Activated naive CD8-positive, alpha-beta T cell treated with anti-CD3 and anti-CD28 coated beads for 36 hours (primary cell): ENCODE measurements around the gene SCLY. TPM values are rescaled to one million over a fixed set of nuclear protein-coding genes. Genes with fewer than 3 reads are reported as not detected.
A peak's percentile ranks its signal among the peaks of the same experiment; 100 is the strongest.

Experiments used
- DNase-seq: peaks from one replicate; pipeline ENCODE4 v3.0.0; 2021
- H3K27ac Mint-ChIP-seq: one replicate; pipeline ENCODE4 v1.8.0; 2022; ENCODE audit warnings: mild to moderate bottlenecking, moderate library complexity, mixed read lengths
- H3K27me3 Mint-ChIP-seq: one replicate; pipeline ENCODE4 v1.8.0; 2022; ENCODE audit warnings: mild to moderate bottlenecking, mixed read lengths
- H3K36me3 Mint-ChIP-seq: one replicate; pipeline ENCODE4 v1.8.0; 2021; ENCODE audit warnings: mild to moderate bottlenecking, mixed read lengths
- H3K4me1 Mint-ChIP-seq: one replicate; pipeline ENCODE4 v1.8.0; 2021; ENCODE audit warnings: mixed read lengths
- H3K4me3 Mint-ChIP-seq: one replicate; pipeline ENCODE4 v1.8.0; 2022; ENCODE audit warnings: mild to moderate bottlenecking, moderate library complexity, mixed read lengths
- H3K9me3 Mint-ChIP-seq: one replicate; pipeline ENCODE4 v1.8.0; 2022; ENCODE audit warnings: mixed read lengths
- total RNA-seq, 2 experiments: library from RNA; stranded (reverse); gene quantifications; one replicate each; pipeline ENCODE4 v1.2.3, GENCODE V29; 2021

Gene SCLY
- total RNA-seq, 2 experiments from 2014 or later = 71.6 to 72.9 TPM

DNA sequence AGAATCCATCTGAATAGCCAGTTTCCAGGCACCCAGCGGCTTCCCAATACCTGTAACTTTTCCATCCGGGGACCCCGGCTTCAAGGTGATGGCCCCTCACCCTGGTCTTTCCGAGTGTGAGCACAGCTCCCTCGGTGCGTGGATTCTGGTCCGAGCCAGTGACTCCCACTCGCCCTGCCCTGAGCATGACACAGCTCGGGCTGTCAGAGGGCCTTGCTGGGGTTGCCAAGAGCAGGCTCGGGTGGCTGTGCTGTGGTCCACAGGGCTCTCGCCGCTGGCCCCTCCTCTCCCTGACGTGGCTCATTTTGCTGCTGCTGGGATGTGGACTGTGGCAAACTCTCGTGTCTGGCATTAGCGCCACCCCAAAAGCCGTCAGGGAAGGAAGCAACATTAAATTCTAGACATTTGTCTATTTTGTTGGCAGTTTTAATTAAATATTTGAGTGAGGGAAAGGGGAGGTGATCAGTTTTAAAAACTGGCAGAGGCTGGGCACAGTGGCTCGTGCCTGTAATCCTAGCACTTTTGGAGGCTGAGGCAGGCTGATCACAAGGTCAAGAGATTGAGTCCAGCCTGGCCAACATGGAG is 33.7 kb downstream of the SCLY start:
- DNase-seq = no peak
- Mint-ChIP-seq H3K27ac (no peak overlapping the region), H3K36me3 (peaks cover 26% of the 10 kb centered on the region)

DNA sequence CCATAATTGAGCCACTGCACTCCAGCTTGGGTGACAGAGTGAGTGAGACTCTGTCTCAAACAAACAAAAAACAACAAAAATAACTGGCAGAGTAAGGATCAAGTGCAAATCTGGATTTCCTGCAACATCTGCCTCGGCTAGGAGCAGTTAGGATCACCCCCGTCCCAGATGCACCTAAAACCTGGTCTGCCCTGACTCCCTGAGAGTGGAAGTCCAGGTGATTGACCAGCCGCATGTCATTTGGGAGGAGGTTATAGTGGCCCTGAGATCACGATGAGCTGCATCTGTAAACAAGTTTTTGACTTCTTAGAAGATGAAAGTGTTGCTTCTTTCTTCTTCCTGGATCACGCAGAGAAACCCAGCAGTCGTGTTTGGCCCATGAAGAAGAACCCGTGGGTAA is 34.3 kb downstream of the SCLY start:
- H3K4me1 Mint-ChIP-seq = no peaks in the 10 kb centered on the region
- no peak overlapping the region for H3K27ac Mint-ChIP-seq
- H3K27me3 Mint-ChIP-seq = no peaks in the 10 kb centered on the region
- no peak overlapping the region for H3K4me3 Mint-ChIP-seq
- no peak for DNase-seq
- peaks cover 26% of the 10 kb centered on the region for H3K36me3 Mint-ChIP-seq
- H3K9me3 Mint-ChIP-seq = no peaks in the 10 kb centered on the region

More for the DNA sequence above, 33.7 kb downstream of the SCLY start:
- Mint-ChIP-seq H3K4me1 (no peaks in the 10 kb centered on the region), H3K4me3 (no peak overlapping the region), H3K27me3 (no peaks in the 10 kb centered on the region), H3K9me3 (no peaks in the 10 kb centered on the region)

DNA sequence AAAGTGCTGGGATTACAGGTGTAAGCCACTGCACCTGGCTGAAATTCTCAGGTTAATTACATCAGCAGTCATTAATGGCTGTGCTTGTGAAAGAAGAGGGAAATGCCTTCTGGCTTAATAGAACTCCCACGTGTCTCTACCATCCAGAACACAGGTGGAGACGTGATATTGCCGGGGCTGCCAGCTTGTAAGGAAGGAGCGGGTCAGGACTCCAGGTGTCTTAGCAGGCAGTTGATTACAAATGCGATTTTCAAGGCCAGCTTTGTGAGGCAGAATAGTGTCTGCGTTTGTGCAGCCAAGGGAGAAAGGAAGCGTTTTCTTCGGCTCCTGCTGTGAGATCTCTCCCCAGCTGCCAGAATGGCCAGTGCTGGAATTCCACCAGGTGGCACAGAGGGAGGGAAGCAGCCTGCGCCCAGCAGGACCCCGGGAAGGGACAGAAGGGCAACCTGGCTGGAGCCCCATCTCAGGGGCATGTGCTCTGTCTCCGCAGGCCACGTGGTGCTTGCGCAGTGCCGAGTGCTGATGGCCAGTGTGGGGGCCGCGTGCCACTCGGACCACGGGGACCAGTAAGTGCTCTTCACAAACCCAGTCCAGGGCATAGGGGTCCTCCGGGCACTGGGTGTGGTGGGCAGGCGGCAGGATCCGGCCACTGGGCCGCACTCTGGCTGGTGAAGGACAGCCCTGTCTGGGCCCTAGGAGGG is 35.7 kb downstream of the SCLY start:
- Mint-ChIP-seq H3K4me1 (no peaks in the 10 kb centered on the region), H3K27ac (no peak overlapping the region), H3K27me3 (no peaks in the 10 kb centered on the region), H3K9me3 (no peaks in the 10 kb centered on the region), H3K36me3 (peaks cover 20% of the 10 kb centered on the region), H3K4me3 (no peak overlapping the region)
- DNase-seq = no peak

- peaks cover 17% of the 10 kb centered on the region for H3K36me3 Mint-ChIP-seq
- no peaks in the 10 kb centered on the region for H3K27me3 Mint-ChIP-seq
- H3K9me3 Mint-ChIP-seq = no peaks in the 10 kb centered on the region
- peak overlapping the region; percentile 36 for H3K27ac Mint-ChIP-seq
- no peak overlapping the region for H3K4me3 Mint-ChIP-seq
- DNase-seq = no peak
- no peaks in the 10 kb centered on the region for H3K4me1 Mint-ChIP-seq
These were observed 36.6 kb downstream of the SCLY start for GRCh38 chr2:238097201-238097987.

DNA sequence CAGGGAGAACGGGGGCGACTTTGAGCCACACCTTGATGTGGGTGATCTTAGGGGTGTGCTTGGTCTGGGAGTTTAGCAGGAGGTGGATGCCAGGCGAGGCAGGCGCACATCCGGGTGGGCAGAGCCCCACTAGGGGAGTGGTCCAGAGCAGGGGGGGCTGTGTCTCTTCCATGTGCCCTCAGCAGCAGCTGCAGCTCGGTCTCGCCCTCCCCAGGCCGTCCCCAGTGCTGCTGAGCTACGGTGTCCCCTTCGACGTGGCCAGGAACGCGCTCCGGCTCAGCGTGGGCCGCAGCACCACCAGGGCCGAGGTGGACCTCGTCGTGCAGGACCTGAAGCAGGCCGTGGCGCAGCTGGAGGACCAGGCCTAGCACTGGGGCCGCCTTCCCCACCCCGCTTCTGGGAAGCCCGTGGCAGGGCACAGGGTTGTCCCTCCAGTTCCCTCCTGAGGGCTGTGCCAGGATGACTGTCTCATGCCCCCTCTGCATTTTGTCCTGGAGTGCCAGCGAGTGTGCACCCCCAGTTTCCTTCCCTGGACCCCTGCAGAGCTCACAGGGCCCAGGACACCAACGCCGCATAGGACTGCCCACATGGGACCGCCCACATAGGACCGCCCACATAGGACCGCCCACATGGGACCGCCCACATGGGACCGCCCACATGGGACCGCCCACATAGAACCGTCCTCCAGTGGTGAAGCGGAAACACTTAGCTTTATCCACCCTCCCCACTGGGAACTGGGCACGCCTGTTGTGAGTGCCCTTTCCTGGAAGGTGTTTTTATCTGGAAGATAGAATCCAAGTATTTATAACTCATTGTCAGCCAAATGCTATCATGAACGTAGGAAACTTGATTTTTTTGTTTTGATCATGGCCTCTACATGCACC is 37.4 kb downstream of the SCLY start:
- Mint-ChIP-seq H3K27me3 (no peaks in the 10 kb centered on the region), H3K4me1 (no peaks in the 10 kb centered on the region), H3K36me3 (peaks cover 17% of the 10 kb centered on the region), H3K9me3 (no peaks in the 10 kb centered on the region), H3K4me3 (no peak overlapping the region), H3K27ac (peak overlapping the region; percentile 36)
- DNase-seq = no peak

GRCh38 chr2:238098901-238099713 is 38.3 kb downstream of the SCLY start:
- Mint-ChIP-seq H3K27ac (peak overlapping the region; percentile 38), H3K9me3 (no peaks in the 10 kb centered on the region), H3K27me3 (no peaks in the 10 kb centered on the region), H3K4me3 (no peak overlapping the region), H3K4me1 (no peaks in the 10 kb centered on the region), H3K36me3 (peaks cover 17% of the 10 kb centered on the region)
- no peak for DNase-seq

DNA sequence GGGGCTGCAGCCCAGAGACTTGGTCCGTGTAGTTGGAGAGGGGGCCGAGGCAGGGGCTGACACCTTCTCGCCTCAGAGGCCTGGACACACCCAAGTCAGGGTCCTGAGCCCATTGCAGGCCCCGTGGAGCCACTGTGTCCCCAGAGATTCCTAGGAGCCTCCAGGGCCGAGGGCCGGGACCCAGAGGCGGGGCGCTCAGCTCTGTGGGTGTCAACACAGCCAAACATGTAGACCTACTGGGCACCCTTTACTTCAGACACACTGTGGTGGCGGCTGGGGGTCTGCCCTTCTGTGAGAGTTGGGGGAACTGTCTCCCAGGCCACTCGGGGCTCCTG is 38.9 kb downstream of the SCLY start:
- no peaks in the 10 kb centered on the region for H3K27me3 Mint-ChIP-seq
- H3K4me3 Mint-ChIP-seq = no peak overlapping the region
- no peak overlapping the region for H3K27ac Mint-ChIP-seq
- no peak for DNase-seq
- H3K9me3 Mint-ChIP-seq = no peaks in the 10 kb centered on the region
- H3K36me3 Mint-ChIP-seq = peaks cover 12% of the 10 kb centered on the region
- H3K4me1 Mint-ChIP-seq = no peaks in the 10 kb centered on the region

- Mint-ChIP-seq H3K27ac (no peak within 1 kb of the TSS), H3K27me3 (no peaks in the 10 kb centered on the region)
- no peak for DNase-seq
These were observed 39.4 kb downstream of the SCLY start, which contains the start of gene ESPNL for GRCh38 chr2:238100049-238100820. TSS of gene ESPNL (plus strand) at chr2:238100340. CDS start at chr2:238100420, 80 bp downstream.

GRCh38 chr2:238100821-238101771 is 40.3 kb downstream of the SCLY start:
- no peak for DNase-seq

More at GRCh38 chr2:238100049-238100820, 39.4 kb downstream of the SCLY start, which contains the start of gene ESPNL:
- Mint-ChIP-seq H3K4me1 (no peaks in the 10 kb centered on the region), H3K9me3 (no peaks in the 10 kb centered on the region), H3K36me3 (peaks cover 12% of the 10 kb centered on the region), H3K4me3 (no peak within 1 kb of the TSS)

DNA sequence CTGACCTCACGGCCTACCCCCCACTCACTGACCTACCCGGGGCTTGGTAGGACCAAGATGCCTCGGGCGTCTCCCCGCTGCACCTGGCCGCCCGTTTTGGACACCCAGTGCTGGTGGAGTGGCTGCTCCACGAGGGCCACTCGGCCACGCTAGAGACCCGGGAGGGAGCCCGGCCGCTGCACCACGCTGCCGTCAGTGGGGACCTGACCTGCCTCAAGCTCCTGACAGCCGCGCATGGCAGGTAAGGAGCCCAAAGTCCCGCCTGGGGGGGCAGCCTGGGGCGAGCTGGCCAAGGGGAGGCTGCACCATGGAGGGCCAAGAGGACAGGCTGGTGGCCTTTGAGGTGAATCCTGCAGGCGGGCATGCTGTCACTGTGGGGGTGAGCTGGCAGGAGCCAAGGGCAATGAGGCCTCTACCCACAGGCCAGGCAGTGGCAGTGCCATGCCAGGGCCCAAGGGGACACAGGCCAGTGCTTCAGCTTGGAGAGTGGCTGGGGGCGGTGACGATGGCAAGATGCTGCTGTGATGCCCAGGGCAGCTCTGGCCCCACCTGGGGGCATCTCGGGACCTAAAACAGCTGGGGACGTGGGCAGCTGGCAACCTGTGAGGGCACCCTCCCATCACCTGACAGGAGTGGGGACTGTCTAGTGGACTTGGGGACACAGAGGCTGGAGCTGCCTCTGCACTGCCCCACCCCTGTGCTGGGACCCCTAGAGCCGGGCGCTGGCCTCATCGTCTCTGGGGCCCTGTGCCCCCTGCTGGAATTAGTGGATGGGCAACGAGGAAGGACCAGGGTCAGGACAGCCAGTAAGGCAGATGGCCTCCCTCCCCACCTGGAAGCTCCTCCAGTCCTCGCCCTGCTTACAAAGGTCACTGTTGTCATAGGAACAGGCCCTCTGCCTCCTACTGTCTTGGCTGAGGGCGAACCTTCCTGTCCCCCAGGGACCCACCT is 41.4 kb downstream of the SCLY start:
- Mint-ChIP-seq H3K9me3 (no peaks in the 10 kb centered on the region), H3K4me3 (no peak overlapping the region), H3K27me3 (no peaks in the 10 kb centered on the region), H3K27ac (no peak overlapping the region), H3K4me1 (no peaks in the 10 kb centered on the region), H3K36me3 (peaks cover 10% of the 10 kb centered on the region)
- DNase-seq = no peak

More at GRCh38 chr2:238100821-238101771, 40.3 kb downstream of the SCLY start:
- H3K27me3 Mint-ChIP-seq = no peaks in the 10 kb centered on the region
- no peaks in the 10 kb centered on the region for H3K4me1 Mint-ChIP-seq
- no peaks in the 10 kb centered on the region for H3K9me3 Mint-ChIP-seq
- H3K36me3 Mint-ChIP-seq = peaks cover 12% of the 10 kb centered on the region
- H3K4me3 Mint-ChIP-seq = no peak overlapping the region
- no peak overlapping the region for H3K27ac Mint-ChIP-seq

DNA sequence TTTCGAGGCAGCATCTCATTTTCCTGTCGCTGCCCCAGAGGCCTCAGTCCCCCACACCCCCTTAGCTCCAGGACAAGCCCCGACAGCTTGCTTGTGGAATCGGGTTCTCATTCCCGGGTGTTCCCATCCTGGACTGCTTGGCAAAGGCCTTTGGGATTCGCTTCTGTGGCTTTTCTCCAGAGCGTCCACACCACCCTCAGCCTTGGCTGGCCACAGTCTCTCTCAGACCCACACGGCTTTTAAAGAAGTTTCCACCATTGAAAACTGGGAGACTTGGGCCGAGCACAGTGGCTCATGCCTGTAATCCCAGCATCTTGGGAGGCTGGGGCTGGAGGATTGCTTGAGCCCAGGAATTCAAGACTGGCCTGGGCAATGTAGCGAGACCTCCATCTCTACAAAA is 42.1 kb downstream of the SCLY start:
- Mint-ChIP-seq H3K9me3 (no peaks in the 10 kb centered on the region), H3K27ac (no peak overlapping the region)

More for the DNA sequence above, 42.1 kb downstream of the SCLY start:
- Mint-ChIP-seq H3K27me3 (no peaks in the 10 kb centered on the region), H3K4me3 (no peak overlapping the region), H3K36me3 (peaks cover 5% of the 10 kb centered on the region), H3K4me1 (peaks cover 3% of the 10 kb centered on the region)
- DNase-seq = no peak
